GM23338 (cell line): ENCODE measurements around the gene FGFBP1.

Experiments
- CTCF ChIP-seq, 2 experiments: fragments of 200-600 bp in 1 of 2; sonication (generic) in 1 of 2; conservative IDR thresholded peaks; 2 replicates each; pipeline versions ENCODE4 v1.5.1 to v1.6.1; 2016 to 2017; ENCODE audit warnings: antibody characterized with exemption in 2 of 2, low read depth in 2 of 2, mild to moderate bottlenecking in 2 of 2, moderate library complexity in 1 of 2
- EZH2 ChIP-seq: fragments of 200-600 bp; sonication (generic); IDR thresholded peaks from one replicate; pipeline ENCODE4 v1.8.0; 2017; ENCODE audit warnings: antibody characterized with exemption, mild to moderate bottlenecking, low read depth; ENCODE audit not compliant: unreplicated experiment
- EZH2phosphoT487 ChIP-seq: fragments of 200-600 bp; sonication (generic); IDR thresholded peaks from one replicate; pipeline ENCODE4 v1.8.1; 2018; ENCODE audit warnings: antibody characterized with exemption; ENCODE audit not compliant: unreplicated experiment
- JUNB ChIP-seq: IDR thresholded peaks from one replicate; pipeline ENCODE4 v1.6.1; 2016; ENCODE audit warnings: antibody characterized with exemption; ENCODE audit not compliant: unreplicated experiment
- POLR2AphosphoS5 ChIP-seq: IDR thresholded peaks from 2 replicates; pipeline ENCODE4 v1.6.1; 2016; ENCODE audit warnings: antibody characterized with exemption, low read depth
- REST ChIP-seq: IDR thresholded peaks from one replicate; pipeline ENCODE4 v1.6.1; 2018; ENCODE audit warnings: antibody characterized with exemption; ENCODE audit not compliant: unreplicated experiment
- STAT1 ChIP-seq: IDR thresholded peaks from one replicate; pipeline ENCODE4 v1.6.1; 2016; ENCODE audit warnings: antibody characterized with exemption; ENCODE audit not compliant: unreplicated experiment
- ZNF462 ChIP-seq: fragments of 250-450 bp; sonication (Bioruptor Pico); IDR thresholded peaks from 2 replicates; pipeline ENCODE4 v1.5.0; 2020; ENCODE audit warnings: mild to moderate bottlenecking, moderate library complexity

- TF ChIP-seq POLR2AphosphoS5 (no peak), CTCF (conservative IDR thresholded peaks at IDR 0.05; ENCODE audit: low read depth in 2 of 2) (no peak), JUNB (no peak), REST (no peak), EZH2phosphoT487 (no peak), STAT1 (no peak), EZH2 (no peak), ZNF462 (CRISPR knock-in tag) (no peak)
Measured at GRCh38 chr4:15944895-15945294, 6.4 kb upstream of the FGFBP1 start.
